ENCODE data around the gene DDR2.

The DDR2 gene

DNA sequence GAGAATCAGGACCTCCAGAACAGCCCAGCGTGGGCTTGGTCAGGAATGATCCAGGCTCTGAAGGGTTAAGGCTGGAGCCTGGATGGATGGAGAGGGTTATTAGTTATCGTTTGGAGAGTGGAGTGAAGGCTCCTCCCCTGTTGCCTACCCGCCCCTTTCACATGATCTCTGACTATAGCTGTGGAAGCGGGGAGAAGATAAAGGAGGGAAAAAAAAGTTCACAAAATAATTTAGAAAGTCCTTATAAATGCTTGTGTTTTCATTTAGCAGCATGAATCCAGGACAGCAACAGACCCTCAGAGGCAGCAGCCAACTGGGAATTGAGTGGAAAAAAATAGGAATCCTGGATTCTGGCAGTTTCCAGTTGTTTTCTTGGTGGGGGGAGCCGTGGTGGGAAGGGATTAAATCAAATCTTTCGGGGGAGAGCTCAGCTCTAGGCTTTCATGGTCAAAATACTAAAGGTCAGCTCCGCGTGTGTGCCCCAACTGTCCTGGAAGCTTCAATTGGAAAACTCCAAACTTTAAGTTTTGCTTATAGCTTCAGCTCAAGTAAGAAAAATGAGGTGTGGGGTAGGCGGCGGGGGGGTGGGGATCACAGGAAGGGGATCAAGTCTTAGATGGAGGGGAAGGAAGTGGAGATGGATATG, 595 bp upstream of the DDR2 start:
- no peak for DNase-seq

DNA sequence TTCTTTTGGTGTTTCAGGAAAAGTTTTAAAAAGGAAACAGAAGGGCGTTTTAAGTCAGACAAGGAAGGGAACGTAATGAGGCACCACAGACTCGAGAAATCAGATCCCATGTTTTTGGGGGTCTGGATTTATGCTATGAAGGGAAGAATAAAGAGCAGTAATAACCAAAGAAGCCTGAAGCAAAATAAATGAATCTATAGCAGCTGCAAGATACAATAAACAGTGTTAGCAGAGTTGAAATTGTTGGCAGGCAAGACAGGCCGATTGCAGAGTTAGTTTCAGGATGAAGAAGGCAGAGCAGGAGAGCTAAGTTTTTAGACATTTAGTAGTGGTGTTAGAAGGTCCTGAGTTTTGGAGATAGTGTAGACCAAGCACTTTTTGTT, 425 bp downstream of the DDR2 start:
- DNase-seq, result no peak

DNA sequence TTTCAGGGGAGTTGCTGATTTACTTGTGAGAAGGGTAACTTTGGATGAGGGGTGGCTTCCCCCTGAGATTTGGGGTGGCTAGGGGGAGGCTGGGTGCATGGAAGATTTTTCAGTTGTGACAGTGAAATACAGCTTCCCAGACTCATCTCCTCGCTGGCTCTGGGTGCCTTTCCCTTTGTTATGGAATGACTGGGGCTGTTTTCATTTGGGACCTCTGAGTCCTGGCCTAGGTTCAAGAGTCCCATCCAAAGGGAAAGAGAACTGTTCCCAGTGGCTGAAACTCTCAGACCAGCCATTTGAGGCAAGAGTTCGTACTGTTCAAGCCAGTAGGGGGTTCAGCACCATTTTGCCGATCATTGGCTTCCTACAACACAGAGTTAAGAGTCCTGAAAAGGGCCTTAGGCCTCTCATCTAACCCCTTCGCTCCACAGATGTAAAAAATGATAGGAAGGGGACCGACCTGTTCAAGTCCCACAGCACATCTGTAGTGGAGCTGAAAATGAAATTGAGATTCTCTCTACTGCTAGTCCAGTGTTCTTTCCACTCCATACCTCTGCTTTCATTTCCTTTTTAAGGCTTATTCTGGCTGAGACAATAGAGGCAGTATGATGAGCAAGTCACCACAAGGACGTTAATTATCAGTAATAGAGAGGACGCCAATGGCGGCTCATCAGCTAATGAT, 958 bp downstream of the DDR2 start:
- DNase-seq, result no peak

DNA sequence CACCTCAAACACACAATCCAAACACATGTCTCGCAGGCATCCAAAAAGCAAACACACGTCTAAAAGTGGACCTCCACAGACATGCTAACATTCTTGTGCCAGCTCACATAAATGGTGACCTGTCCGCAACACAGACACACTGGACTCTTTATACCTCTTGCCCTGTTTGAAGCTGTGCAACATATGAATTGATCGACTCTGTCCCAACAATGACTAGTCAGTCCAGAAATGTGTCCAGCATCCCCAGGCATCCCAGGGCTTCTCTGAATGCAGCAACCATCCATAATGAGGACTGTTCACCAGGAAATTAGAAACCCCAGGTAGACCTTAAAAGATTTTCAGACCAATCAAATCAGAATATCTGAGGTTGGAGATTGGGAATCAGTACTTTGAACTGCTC, 3.2 kb downstream of the DDR2 start:
- no peak for DNase-seq

DNA sequence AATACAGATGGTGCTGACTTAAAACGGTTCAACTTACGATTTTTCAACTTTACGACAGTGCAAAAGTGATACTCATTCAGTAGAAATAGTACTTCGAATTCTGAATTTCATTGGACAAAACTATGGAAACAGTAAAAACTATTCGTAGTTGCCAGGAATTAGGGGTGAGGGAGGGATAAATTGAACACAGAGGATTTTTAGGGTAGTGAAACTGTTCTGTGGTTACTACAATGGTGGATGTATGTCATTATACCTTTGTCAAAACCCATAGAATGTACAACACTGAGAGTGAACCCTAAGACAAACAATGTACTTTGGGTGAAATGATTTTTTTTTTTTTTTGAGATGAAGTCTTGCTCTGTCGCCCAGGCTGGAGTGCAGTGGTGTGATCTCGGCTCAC, 7.5 kb downstream of the DDR2 start:
- no peak for DNase-seq

DNA sequence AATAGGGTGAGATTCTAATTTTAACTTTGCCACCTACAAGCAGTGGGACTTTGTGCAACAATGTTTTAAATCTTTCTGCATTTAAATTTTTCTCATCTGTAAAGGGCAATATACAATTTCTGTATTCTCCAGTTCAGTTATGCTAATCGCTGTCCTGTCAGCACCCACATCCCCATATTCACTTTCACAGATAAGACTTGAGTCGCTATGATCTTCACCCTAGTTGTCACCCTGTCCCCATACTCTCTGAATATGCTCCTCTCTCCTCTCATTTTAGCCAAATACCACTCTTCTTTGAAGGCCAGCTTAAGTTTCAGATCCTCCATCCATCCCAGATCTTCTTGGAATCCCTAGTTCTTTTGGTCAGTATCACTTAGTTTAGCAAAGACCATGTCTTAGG, 8.8 kb downstream of the DDR2 start:
- DNase-seq, result no peak

DNA sequence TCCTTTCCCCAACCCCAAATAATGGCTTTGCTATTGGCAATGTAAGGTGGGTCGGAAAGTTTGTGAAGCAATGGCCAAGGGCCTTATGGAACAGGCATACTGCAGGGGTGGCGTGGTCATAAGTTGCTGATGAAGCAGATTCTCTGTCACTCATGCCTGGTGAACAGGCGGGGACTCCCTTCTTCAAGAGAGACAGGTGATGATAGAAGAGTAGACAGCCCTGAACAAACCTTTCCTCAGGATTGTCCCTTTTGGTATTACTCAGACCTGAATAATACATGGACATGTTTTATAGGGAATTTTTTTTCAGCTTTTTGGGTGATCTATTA, 12.7 kb downstream of the DDR2 start:
- DNase-seq, result no peak

DNA sequence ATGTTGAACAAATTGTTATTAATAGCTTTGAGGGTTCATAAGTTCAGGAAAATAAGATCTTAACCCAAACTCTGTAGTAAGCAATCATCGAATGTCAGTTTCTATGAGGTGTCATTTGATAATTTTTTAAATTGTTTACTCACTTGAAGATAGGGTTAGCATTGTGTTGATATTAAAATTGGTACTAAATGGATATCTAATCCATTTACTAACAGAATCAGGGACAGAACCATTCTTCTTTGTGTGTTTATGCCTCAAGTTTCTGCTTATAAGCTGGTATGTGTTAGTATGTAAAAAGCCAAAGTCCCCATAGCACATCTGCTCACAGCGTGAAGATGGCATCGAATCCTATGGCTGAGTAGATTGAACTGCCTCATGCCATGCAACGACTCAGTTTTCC, 13.4 kb downstream of the DDR2 start:
- no peak for DNase-seq

DNA sequence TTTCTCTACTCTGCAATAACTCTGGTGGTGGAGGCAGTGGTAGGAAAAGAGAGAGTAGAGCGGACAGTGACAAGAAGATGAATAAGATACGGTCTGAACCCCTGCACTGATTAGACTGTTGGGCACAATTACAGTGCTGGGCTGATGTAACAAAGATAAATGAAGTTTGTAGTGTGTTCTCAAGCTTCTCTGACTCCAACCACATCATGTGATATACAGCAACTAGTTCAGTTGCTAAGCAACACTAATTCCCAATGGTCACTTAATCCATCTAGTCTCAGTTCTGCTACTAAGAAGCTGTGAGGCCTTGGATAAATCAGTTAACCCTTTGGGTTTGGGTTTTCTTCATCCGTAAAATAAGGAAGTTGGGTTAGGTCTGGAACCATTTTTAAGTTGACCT, 17.3 kb downstream of the DDR2 start:
- no peak for DNase-seq

DNA sequence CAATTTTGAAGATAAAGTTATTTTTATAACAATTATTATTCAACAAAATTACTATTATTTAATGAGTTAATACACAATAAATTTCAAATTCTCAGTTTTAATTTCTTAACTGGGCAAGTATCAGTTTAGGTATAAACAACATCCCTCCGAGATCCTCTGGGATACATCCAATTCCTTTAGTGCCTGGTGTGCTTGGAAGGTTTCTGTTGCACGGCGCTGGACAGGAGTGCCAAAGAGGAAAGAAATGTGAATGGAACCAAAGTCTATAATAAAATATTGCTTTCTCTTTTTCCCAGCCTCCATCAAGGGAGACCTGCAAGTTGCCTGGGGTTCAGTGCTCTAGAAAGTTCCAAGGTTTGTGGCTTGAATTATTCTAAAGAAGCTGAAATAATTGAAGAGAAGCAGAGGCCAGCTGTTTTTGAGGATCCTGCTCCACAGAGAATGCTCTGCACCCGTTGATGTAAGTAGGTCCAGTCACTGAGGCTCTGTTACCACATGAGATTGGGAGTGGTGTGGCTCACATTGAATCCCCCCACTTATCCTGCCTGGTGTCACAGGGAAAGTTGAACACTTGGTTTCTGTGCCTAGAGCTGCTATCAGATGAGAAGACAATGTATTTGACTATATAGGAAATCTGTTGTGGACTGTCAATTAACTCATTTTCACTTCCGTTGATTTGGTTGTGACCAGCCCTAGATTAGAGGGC, 22.8 kb downstream of the DDR2 start:
- no peak for DNase-seq

DNA sequence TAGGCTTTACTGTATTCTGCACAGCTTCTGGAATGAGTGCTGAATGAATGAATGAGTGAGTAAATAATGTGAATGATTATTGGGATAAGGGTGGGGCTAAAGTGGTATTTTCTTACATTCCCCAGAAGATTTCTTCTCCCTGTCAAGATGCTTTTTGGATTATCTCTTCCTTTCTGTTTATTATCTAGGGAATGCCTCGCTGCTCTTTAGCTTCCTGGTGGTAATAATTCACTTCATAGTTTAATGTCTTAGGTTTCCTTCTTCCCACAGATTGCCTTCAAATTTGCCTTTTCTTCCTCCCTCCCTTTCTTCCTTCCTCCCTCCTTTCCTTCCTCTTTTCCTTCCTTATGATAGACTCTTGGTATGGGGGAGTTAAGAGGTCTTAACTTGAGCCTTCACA, 24.0 kb downstream of the DDR2 start:
- DNase-seq, result no peak

DNA sequence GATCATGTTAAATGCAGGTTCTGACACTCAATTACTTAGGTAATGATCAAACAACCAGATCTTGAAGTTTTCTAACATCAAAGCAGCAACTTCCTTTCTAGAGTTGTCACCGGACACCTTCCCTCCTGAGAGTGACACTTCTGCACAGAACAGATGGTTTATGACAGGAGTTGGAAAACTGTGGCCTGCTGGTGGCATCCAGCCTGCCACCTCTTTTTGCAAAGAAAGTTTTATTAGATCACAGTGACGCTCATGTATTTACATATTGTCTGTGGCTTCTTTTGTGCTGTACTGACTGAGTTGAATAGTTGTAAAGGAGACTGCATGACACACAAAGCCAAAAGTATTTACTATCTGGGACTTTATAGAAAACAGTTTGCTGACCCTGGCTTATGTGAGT, 28.3 kb downstream of the DDR2 start:
- no peak for DNase-seq

DNA sequence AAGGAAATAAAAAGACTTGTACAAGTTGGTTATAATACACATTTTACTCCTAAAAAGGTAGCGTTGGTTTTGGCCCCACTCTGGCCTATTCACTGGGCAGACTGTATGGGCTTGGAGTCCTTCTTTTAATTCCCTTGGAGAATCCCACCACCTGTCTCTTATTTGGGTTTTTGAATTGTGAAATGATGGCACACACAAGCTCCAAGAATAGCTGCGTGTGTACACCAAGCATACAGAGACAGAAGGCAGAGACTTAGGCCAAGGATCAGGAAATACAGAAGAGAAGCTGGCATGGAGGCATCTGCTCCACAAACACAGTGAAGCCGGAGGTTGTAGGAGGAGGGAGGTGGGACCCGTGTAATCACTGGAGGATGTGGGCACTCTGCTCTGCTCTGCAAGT, 29.1 kb downstream of the DDR2 start:
- DNase-seq, result no peak

DNA sequence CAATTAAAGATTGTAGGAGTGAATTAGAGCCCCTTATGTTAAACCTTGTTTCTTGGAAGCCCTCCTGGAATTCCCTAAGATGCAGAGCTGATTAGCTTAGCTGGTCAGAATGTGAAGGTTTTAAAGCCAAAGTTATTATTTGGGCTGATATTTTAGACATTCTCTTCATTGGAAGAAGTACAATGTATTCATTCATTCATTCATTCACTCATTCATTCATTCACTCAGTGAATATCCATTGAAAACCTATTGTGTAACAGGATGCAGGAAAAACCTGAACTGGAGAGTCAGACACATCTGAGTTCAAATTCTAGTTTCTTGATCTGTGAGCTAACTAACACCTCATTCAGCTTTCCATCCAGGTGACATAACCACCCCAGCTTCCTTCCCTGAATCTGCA, 29.7 kb downstream of the DDR2 start:
- no peak for DNase-seq

DNA sequence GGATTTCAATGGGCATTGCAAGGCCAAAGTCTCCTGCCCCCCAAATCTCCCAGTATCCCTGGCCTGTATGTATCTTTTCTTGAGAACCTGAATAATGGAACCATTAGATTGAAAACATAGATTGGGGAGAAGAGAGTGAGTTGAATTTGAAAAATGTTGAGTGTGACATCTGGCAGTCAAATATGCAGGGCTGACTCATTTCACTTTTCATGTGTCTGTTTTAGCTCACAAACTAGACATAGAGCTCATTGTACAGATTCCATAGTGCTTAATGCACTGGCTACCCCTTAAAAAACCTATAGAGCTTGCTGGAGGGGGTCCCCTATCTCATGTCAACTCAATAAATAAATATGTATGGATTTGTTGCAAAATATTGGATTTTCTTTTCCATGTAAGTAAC, 30.8 kb downstream of the DDR2 start:
- DNase-seq, result no peak

DNA sequence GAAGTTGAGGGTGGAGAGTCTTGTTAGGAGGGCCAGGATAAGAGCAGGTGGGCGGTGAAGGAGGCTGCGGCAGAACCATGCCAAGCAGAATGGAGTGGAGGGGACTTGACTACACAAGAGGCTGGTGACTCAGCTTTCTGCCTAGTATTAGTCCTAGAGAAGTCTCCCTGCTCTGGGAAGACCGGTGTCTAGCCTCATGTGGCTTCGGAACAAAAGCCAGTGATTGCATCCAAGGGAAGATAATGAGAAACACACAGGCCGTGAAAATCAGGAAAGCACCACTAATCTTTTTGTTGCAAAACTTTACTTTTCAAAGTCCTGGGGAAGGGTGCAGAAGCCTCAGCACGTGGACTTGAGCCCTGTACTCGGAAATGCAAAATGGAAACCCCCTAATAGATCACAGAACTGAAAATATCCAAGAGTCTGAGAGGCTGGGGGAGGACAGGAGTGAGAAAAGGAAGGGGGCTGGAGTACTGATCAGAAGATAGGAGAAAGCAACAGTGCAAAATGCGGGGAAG, 31.4 kb downstream of the DDR2 start:
- DNase-seq, result no peak

DNA sequence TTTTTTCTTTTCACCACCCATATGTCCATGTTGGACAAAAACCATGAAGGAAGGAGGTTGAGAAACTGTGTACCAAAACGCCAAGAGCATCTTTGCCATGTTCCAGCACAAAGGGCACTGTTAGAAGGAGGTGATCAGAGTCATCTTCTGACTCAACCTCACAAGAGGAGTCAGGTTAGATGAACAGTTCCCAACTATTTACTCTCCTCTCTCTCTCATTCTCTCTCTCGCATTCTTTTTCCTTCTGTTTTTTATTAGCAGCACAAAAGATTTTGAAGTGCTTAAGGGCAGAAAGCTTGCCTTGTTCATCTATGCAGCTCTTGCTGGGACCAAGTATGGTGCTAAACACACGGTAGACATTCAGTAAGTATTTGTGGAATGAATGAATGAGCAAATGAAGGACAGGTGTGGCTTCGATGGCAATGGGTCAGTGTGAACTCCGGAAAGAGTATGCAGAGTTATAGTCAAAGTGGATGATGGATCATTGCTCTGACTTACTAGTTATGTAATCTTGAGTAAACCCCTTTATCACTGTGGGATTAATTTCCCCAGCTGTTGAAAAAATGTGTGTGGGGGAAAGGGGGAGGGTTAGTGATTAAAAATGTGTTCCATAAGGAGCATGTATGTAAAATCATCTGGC, 33.9 kb downstream of the DDR2 start:
- DNase-seq, result no peak

DNA sequence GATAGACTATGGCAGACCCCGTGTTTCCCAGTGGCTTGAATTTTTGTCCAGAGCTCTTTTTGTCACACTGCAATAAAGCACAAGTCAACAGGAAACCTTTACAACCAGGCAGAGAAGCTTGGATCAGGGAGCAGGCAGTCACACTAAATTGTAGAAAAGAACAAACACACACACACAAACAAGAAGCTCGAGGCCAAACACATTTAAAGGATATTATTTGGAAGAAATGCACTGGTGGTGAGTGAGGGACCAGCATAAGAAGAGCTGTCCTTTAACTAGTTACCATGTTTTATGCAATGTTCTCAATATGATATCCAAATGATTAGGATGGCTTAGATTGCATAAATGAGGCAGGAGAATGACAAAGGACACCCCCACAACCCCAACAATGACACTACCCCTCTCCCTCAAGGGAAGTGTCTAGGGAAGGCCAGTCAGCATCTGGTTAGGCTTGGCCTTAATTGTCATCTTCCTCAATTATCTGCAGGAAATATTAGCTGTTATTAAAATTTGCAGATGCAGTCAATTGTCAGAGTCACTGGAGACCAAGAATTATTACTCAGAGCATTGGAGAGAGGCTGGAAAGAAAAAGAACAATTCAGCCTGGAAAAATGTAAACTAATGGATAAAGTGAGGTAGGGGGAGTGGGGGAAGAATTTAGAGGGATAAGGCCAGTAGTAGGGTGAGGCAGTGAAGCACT, 35.3 kb downstream of the DDR2 start:
- DNase-seq, result no peak

DNA sequence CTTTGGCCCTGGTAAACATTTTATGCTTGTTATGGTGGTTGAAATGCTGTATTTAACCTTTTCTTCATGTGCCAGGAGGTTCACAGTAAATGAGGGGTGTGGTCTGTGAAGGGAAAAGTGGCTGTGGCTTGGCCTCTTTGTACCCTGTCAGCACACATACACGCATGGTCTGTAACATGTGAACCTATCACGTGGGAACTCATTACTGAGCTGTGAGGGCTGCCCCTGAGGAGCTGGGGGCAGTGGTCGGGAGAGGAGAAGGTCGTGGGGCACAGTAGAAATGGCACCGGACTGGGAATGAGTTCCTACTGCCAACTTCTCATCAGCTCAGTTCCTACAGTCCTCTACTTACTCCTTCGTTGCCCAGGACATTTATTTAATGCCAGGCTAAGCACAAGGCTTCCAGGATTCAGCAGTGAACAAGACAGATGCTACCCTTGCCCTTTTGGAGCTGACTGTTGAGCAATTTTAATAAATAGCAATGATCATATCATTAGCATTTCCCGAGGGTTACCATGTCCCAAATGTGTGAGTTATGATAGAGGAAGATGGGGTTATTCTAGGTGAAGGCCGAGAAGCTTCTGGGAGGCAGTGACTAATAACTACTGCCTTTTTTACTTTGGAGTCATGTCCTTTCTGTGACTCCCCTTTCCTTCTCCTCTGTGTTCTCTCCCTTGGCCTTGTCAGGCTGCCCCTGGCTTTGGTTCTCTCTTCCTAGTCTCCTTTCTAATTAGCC, 38.8 kb downstream of the DDR2 start:
- DNase-seq, result no peak

DNA sequence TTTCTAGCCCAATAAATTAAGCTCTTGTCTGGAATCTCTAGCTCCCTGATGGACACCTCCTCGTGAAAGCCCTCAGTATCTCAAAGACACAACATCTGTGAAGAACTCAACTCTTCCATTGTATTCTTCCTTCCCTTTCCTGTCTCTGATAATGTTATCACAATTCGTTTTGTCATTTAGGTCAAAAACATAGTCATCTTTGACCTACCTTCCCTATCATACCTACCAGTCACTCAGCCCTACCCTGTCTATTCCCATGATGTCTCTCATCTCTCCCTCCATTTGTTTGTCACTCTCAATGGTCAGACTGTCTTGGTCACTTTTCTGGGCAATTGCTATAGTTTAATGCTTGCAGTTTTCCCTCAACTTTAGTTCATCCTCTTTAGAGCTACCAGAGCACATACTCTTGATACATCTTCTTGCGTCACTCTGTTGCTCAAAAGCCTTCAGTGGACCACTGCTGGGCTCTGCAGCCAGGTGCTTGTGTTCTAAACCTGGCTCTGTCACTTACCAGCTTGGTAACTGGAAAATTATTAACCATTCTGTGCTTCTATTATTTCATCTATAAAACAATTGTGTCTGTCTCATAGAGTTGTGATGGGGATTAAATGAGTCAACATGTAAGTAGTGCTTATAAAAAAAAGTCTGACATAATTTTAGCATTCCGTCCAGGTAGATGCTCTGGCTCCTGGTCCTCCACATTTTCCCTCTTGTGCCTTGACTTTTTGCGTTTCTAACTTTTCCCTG, 39.6 kb downstream of the DDR2 start:
- no peak for DNase-seq

DNA sequence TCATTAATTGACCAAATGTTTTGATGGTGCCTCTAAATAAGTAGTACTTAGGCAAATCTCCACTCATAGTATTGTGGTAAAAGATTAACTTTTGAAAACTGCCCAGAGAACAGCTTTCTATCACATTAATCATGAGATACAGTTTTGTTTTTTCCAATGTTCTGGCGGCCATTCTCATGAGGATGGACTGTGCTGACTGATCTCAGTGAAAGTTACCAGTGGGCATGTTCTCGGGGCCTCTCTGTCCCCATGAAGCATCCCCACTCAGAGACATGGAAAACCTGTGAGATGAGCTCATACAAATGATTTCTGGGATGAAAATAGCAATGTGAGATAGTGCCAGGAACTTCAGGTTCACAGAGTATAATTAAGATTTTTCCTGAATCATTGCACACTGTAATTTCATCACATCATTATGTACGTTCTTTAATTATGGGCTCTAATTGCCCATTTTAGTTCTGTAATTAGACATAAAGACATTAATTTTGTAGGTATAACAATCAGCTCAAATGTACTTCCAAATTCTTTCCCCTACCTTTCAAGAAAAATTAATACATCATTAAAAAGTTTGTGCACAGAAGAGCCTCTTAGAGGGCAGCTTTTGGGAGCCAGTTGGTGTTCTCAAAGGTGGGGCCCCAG, 40.5 kb downstream of the DDR2 start:
- no peak for DNase-seq
